Aorta (tissue), 5 donors: ENCODE measurements around the gene GAL. TPM values are rescaled to one million over a fixed set of nuclear protein-coding genes. Genes with fewer than 3 reads are reported as not detected.

Source experiments
- ATAC-seq: fragments of 200-7000 bp; cut with Tn5 transposase; one replicate; pipeline ENCODE4 v1.9.1; 2022; ENCODE audit warnings: moderate library complexity; ENCODE audit not compliant: low FRiP score
- DNase-seq, 2 donors: peaks; one replicate each; pipeline ENCODE4 v3.0.0-alpha.2; 2020
- H3K27ac ChIP-seq, 2 donors: one replicate each; pipeline ENCODE4 v1.5.1; 2013; ENCODE audit warnings: low read length in 2 of 2, mild to moderate bottlenecking in 2 of 2, moderate library complexity in 2 of 2, control low read depth in 1 of 2, inconsistent platforms in 1 of 2, low read depth in 1 of 2
- H3K27me3 ChIP-seq, 2 donors: one replicate each; pipeline ENCODE4 v1.6.1; 2013; ENCODE audit warnings: control low read depth in 1 of 2, low read length in 1 of 2, mild to moderate bottlenecking in 1 of 2, moderate library complexity in 1 of 2; ENCODE audit not compliant: insufficient read depth in 2 of 2, control insufficient read depth in 1 of 2
- H3K36me3 ChIP-seq, 2 donors: one replicate each; pipeline ENCODE4 v1.6.1; 2013; ENCODE audit warnings: control low read depth in 1 of 2, low read length in 1 of 2, mild to moderate bottlenecking in 1 of 2; ENCODE audit not compliant: insufficient read depth in 2 of 2, control insufficient read depth in 1 of 2
- H3K4me1 ChIP-seq, 2 donors: one replicate each; pipeline ENCODE4 v1.6.1; 2013; ENCODE audit warnings: low read length in 2 of 2, control low read depth in 1 of 2, mild to moderate bottlenecking in 1 of 2, moderate library complexity in 1 of 2; ENCODE audit not compliant: insufficient read depth in 2 of 2, control insufficient read depth in 1 of 2
- H3K4me3 ChIP-seq, 2 donors: one replicate each; pipeline ENCODE4 v1.5.1; 2013; ENCODE audit warnings: low read length in 2 of 2, control low read depth in 1 of 2, mild to moderate bottlenecking in 1 of 2
- H3K9me3 ChIP-seq: one replicate; pipeline ENCODE4 v1.6.1; 2013; ENCODE audit warnings: mild to moderate bottlenecking, low read length; ENCODE audit not compliant: control insufficient read depth
- WGBS, 2 donors: extraction: QIAGEN DNeasy Blood & Tissue Kit; methylation state at CpG; one replicate each; pipeline ENCODE4 v1.1.7; 2013; 5-methylcytosine and 5-hydroxymethylcytosine counted together
- intact Hi-C, 2 donors: fragments of 100-400 bp; cut with DNase I; formaldehyde crosslinking; loops; one replicate each; pipeline versions ENCODE4 v1.14.2 to v1.15.0; 2022
- polyA plus RNA-seq, 2 donors: library from polyadenylated mRNA; stranded (reverse); fragments of 200-250 nt; gene quantifications; one replicate each; pipeline ENCODE4 v1.2.3, GENCODE V29; 2013
- total RNA-seq, 2 donors: library from RNA; stranded (reverse); fragmentation: NEBNext Ultra II Directional; extraction: Animal tissue kit (Norgen Biotek cat#: 25700); gene quantifications; one replicate each; pipeline ENCODE4 v1.2.1, GENCODE V29; 2021
- donor health status: healthy with polysubstance abuse.
- donor health status: Bipolar disorder and iron deficiency.
- donor health status: DM: no; HTN: no; CAD: no.
- donor health status: DM: no; HTN: no; CAD: no.
- donor health status: DM: yes; HTN: yes; CAD: no.

The GAL gene
- total and polyA plus RNA-seq, 4 donors = 0.50 TPM; not detected in 3

DNA sequence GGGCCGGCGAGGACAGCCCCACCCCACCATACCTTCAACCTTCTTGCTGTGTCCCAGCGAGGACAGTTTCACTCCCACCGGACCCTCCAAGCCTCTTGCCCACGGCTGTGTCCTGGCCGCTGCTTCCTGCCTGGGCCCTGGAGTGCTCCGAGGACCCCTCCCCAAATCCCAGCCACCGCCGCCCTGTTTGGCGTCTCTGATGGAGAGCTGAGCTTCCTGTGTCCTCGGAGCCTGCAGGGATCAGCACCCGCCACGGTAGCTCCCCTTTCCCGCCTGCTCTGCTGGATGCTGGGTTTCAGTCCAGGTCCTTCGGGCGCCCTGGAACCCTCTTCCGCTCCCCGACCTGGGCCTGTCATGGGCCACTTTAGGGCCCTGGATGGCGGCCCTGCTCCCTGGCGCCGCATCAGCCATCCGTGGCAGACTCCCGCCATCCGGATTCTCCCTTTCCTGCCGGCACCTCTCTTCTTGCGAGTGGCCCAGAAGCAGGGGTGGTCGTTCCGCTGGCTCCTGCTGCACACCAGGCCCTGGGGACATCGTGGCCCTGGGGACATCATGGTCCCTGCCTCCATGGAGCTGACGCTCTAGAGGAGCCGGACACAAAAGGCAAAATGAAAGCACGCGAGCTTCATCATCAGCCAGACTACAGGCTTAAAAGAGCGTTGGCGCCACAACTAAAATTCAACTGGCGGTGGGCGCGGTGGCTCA is 34.3 kb upstream of the GAL start:
- ATAC-seq (no peak), DNase-seq (no peak)
- intact Hi-C loops = no loop called here
- Histone ChIP-seq H3K36me3 (no peaks in the 10 kb centered on the region), H3K9me3 (peaks cover 8% of the 10 kb centered on the region), H3K4me1 (no peaks in the 10 kb centered on the region), H3K27me3 (peaks cover 0 to 3% of the 10 kb centered on the region in 2 donors), H3K27ac (no peak overlapping the region), H3K4me3 (no peak overlapping the region)
- 67 to 69% methylated on average over 36 to 38 of the region's 38 CpGs for WGBS, 2 donors

DNA sequence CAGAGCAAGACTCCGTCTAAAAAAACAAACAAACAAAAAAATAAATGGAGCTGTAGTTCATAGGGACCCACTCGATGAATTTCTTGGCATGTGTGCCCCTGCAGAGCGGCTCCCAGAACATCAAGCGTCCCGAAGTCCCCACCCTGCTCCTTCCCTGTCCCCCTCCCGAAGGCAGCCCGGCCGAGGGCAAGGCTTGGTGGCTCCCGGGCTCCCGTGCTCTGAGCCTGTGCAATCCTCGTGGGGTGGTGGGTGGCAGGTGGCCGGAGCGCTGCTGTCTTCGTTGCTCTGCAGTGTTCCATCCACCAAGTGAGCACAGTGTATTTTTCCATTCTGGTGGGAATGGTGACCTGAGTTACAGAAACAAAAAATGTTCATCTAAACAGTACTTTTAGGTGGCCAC is 33.5 kb upstream of the GAL start:
- DNase-seq (no peak), ATAC-seq (no peak)
- Histone ChIP-seq H3K4me3 (no peak overlapping the region), H3K4me1 (no peaks in the 10 kb centered on the region), H3K36me3 (no peaks in the 10 kb centered on the region), H3K9me3 (peaks cover 11% of the 10 kb centered on the region), H3K27ac (no peak overlapping the region), H3K27me3 (peaks cover 0 to 3% of the 10 kb centered on the region in 2 donors)
- 87 to 89% methylated on average over 14 of the region's 14 CpGs for WGBS, 2 donors
- intact Hi-C loops = no loop called here

DNA sequence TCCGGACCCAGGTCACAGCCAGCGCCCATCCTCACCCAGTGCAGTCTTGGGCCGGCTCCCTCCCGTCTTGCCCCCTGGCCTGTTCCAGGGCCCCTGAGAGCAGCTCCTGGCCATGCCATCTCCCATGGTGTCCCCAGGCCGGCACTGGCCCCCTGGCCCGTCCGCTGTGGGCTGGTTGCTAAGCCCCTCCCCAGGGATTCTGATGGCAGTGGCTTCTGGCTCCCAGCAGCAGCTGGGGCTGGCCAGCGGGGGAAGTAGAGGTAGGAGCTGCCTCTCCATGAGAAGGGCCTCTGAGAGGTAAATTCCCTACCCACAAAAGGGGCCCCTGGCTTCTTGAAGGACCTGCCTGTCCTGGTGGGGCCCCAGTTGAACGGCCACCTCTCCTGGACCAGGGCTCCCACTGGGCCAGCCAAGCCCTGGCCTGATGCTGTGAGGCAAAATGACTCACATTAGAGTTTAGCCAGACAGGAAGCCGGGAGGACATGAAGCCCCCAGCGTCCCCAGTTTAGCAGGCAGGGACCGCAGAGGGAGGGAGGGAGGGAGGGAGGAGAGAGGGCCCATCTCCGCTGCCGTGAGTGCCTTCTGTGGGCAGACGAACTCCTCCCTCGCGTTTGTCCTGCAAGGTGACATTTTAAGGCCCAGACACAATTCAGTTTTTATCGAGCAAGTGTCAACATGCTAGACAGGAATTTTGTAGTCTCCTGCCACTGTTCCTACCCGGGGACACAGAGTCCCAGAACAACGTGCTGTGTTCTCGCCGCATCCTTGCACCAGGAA is 32.9 kb upstream of the GAL start:
- WGBS, 2 donors = 60 to 63% methylated on average over 22 of the region's 22 CpGs
- ATAC-seq = no peak

DNA sequence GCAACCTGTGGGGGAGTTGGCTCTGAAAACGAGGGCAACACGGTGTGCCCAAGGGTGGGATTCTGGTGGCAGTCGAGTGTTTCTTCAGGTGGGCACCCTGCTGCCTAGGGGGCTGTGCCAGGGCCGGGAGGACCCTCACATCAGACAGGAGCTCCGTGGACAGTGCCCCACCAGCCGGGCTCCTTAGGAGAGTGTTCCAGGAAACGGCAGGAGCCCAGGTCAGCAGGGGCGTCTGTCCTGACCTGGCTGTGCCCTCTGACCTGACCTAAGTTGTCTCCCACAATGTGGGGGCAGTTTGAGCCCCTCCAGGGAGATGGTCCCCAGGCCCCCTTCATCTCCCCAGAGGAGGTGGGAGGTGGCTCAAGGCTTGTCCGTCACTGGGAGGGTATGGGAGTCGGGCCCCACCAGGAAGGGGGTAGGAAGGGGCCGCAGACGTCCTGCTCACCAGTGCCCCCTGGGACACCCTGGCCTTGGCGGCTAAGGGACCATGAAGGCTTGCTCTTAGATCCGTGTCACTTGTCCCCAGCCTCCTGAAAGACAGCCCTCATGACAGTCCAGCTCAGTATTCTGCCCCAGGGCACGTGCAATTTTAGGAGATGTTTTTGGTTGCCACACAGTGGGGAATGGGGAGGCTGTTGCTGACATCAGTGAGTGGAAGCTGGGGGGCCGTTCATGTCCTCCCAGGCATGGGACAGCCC is 32.2 kb upstream of the GAL start:
- peaks cover 0 to 3% of the 10 kb centered on the region in 2 donors for H3K27me3 ChIP-seq
- DNase-seq (no peak), ATAC-seq (no peak)
- intact Hi-C loops = no loop called here
- no peaks in the 10 kb centered on the region for H3K36me3 ChIP-seq
- no peaks in the 10 kb centered on the region for H3K4me1 ChIP-seq
- no peak overlapping the region for H3K4me3 ChIP-seq
- peaks cover 8% of the 10 kb centered on the region for H3K9me3 ChIP-seq
- WGBS, 2 donors = 78 to 79% methylated on average over 16 of the region's 16 CpGs
- no peak overlapping the region for H3K27ac ChIP-seq

More for the DNA sequence above, 32.9 kb upstream of the GAL start:
- no peak for DNase-seq
- intact Hi-C loops = no loop called here
- H3K27ac ChIP-seq = no peak overlapping the region
- peaks cover 11% of the 10 kb centered on the region for H3K9me3 ChIP-seq
- H3K4me3 ChIP-seq = no peak overlapping the region
- no peaks in the 10 kb centered on the region for H3K36me3 ChIP-seq
- peaks cover 0 to 3% of the 10 kb centered on the region in 2 donors for H3K27me3 ChIP-seq
- no peaks in the 10 kb centered on the region for H3K4me1 ChIP-seq

DNA sequence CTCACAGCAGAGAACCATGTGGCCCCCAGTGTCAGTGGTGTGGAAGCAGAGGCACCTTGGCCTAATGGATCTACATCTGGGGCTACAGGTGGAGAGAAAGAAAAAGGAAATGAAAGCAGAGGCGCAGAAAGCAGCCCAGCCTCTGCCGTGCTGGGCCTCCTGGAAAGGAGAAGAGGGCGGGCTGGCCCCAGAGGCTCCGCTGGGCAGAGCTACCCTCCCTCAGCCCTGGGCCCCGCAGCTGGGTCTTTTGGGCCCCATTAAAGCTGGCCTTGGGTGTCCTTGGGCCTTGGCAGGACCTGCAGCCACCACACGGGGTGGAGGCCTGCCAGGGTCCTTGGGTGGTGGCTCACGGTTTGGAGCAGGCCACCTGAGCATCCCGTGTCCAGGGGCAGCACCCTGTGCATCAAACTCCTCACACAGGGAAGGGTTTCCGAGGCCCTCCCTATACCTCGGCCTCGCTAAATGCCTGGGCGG is 31.6 kb upstream of the GAL start:
- no peak for ATAC-seq
- intact Hi-C loops = no loop called here
- 87 to 90% methylated on average over 12 of the region's 12 CpGs for WGBS, 2 donors
- DNase-seq = no peak
- Histone ChIP-seq H3K27me3 (peaks cover 0 to under 1% of the 10 kb centered on the region in 2 donors), H3K4me3 (no peak overlapping the region), H3K9me3 (peaks cover 3% of the 10 kb centered on the region), H3K4me1 (no peaks in the 10 kb centered on the region), H3K36me3 (no peaks in the 10 kb centered on the region), H3K27ac (no peak overlapping the region)

DNA sequence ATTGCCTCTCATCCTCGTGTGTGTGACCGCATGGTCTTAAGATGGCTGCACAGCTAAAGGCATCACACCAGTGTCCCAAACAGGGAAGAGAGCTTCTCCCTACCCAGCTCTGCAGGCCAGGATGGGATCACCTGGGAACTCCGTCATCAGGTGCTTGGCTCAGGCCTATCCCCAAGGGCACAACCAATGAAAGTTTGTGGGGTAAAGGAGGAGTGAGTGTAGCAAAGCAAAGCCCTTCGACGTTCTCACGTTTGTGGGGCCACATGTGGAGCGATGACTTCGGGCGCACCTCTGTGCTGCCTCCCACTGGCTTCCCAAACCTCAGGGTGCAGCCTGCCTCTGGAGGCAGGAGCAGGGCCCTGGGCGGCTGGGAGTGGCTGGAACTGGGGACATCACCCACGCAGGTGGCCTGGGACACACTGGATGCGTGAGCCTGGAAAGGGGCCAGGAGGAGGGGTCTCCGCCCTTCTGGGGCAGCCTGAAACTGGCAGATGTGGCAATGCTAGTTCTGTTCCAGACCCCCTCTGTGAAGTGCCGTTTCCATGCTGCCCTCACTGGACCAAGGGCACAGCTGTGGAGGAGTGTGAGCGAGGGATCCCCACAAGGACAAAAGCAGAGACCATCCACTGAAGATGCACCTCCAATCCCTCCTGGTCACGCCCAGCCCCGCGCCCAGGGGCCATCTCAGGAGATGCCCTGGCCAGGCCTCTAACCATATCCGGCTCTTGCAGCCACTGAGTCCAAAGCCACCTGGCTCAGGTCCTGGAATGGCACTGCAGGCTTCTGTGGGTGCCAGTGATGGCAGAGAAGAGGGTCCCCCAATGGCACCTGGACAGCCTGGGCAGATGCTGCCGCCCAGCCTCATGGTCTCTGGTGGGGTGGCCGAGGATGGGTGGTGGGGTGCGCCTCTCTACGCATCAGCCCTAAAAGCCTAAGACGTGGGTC is 30.6 kb upstream of the GAL start:
- Histone ChIP-seq H3K9me3 (peaks cover 3% of the 10 kb centered on the region), H3K4me3 (no peak overlapping the region), H3K27ac (no peak overlapping the region), H3K27me3 (no peaks in the 10 kb centered on the region), H3K36me3 (no peaks in the 10 kb centered on the region), H3K4me1 (no peaks in the 10 kb centered on the region)
- no peak for ATAC-seq
- no peak for DNase-seq
- intact Hi-C loops = no loop called here
- 76 to 78% methylated on average over 24 of the region's 24 CpGs for WGBS, 2 donors

DNA sequence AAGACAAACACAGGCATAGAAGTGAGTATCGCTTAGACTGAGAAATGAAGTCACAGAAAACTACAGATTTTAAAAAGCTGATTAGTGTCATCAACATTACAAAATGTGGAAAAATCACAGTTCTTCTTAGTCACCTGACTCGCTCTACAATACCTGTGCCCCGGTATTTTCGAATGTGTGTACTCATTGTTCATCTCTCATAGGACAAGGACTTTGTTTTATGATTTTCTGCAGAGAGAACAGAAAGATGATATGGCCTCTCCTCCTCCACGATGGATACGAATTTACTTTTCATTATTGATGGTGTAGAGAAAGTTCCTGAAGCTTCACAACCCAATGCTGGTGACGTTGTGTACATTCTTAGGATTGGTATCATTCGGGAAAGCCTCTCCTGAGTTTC is 29.4 kb upstream of the GAL start:
- H3K4me3 ChIP-seq = no peak overlapping the region
- H3K27me3 ChIP-seq = no peaks in the 10 kb centered on the region
- no peaks in the 10 kb centered on the region for H3K4me1 ChIP-seq
- no peaks in the 10 kb centered on the region for H3K36me3 ChIP-seq
- intact Hi-C loops = no loop called here
- DNase-seq (no peak), ATAC-seq (no peak)
- peaks cover 3% of the 10 kb centered on the region for H3K9me3 ChIP-seq
- WGBS, 2 donors = 92 to 94% methylated on average over 8 of the region's 8 CpGs
- no peak overlapping the region for H3K27ac ChIP-seq

DNA sequence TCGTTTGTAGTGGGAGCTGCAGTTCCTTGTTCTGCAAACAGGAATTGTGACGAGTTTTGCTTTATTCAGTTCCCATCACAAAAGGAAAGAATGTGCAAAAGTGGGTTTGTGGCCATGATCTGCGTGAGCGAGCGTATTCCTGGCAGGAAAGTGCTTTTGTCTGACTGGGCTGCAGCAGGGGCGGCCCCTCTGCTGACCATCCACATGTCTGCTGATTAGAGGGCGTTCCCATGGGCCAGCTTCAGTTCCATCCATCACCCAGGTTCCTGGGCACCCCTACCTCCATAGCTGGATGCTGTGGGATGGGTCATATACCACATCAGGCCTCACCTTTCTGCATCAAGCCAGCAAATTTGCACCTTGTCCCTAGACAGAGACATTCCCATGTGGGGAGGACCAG is 28.9 kb upstream of the GAL start:
- intact Hi-C loops = no loop called here
- Histone ChIP-seq H3K4me1 (no peaks in the 10 kb centered on the region), H3K27me3 (no peaks in the 10 kb centered on the region), H3K9me3 (peaks cover 3% of the 10 kb centered on the region), H3K27ac (no peak overlapping the region), H3K4me3 (no peak overlapping the region), H3K36me3 (no peaks in the 10 kb centered on the region)
- DNase-seq (no peak), ATAC-seq (no peak)
- WGBS, 2 donors = 83% methylated on average over 7 of the region's 7 CpGs
